Endothelial cell (in vitro differentiated cells): ENCODE data around the gene VRK2. TPM values are rescaled to one million over a fixed set of nuclear protein-coding genes. Genes with fewer than 3 reads are reported as not detected.

Experiments used
- DNase-seq: peaks from one replicate; pipeline ENCODE4 v3.0.0; 2021; ENCODE audit warnings: low spot score
- H3K27ac Mint-ChIP-seq: one replicate; pipeline ENCODE4 v1.8.0; 2021; ENCODE audit warnings: mixed read lengths, inconsistent platforms; ENCODE audit not compliant: unreplicated experiment
- H3K27me3 Mint-ChIP-seq: one replicate; pipeline ENCODE4 v1.8.0; 2021; ENCODE audit warnings: mild to moderate bottlenecking, moderate library complexity, mixed read lengths, inconsistent platforms; ENCODE audit not compliant: unreplicated experiment
- H3K36me3 Mint-ChIP-seq: one replicate; pipeline ENCODE4 v1.8.0; 2021; ENCODE audit warnings: mild to moderate bottlenecking, low read depth, mixed read lengths, inconsistent platforms; ENCODE audit not compliant: unreplicated experiment
- H3K4me1 Mint-ChIP-seq: one replicate; pipeline ENCODE4 v1.8.0; 2021; ENCODE audit warnings: mild to moderate bottlenecking, mixed read lengths, inconsistent platforms; ENCODE audit not compliant: unreplicated experiment
- H3K4me3 Mint-ChIP-seq: one replicate; pipeline ENCODE4 v1.8.0; 2021; ENCODE audit warnings: mild to moderate bottlenecking, mixed read lengths, inconsistent platforms; ENCODE audit not compliant: unreplicated experiment
- H3K9me3 Mint-ChIP-seq: one replicate; pipeline ENCODE4 v1.8.0; 2021; ENCODE audit warnings: mixed read lengths, inconsistent platforms; ENCODE audit not compliant: unreplicated experiment
- total RNA-seq: library from RNA; stranded (reverse); fragmentation: NEBNext Ultra II Directional; extraction: Animal tissue kit (Norgen Biotek cat#: 25700); gene quantifications from one replicate; pipeline ENCODE4 v1.2.1, GENCODE V29; 2021; ENCODE audit not compliant: unreplicated experiment
- TF ChIP-seq, protein P1 (sequence below): fragments of 200-600 bp; sonication (generic); IDR thresholded peaks from one replicate; pipeline ENCODE4 v1.5.0; 2021; ENCODE audit warnings: antibody characterized with exemption; ENCODE audit not compliant: unreplicated experiment

VRK2 gene
- total RNA-seq, 1 donor from 2014 or later: 18.3 TPM

DNA sequence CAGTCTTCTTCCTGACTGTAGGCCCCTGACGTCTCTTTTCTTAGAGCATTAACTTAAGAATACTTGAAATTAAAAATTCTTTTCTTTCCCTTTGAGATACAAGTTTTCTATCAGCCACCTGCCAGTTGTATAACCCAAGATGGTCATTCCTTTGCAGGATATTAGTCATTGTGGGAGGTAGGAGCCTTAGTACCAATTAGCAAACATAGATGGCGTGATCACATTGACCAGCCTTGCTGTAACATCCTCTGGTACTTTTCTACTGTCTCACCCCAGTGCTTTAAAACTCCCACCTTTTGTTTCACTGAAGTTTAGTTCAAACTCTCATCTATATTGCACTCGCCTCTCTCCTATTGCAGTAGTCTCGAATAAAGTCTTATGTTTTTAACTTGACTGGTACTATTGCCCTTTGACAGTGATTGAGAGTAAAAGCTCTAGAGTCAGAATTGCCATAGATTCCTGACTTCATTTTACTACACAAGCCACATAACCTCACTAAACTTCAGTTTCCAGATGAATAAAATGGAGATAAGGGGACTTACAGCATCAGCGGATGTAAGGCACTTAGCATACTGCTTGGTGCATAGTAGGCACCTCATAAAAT is 74.1 kb downstream of the VRK2 start:
- peaks cover 3% of the 10 kb centered on the region for H3K4me1 Mint-ChIP-seq
- TF ChIP-seq, protein P1, sequence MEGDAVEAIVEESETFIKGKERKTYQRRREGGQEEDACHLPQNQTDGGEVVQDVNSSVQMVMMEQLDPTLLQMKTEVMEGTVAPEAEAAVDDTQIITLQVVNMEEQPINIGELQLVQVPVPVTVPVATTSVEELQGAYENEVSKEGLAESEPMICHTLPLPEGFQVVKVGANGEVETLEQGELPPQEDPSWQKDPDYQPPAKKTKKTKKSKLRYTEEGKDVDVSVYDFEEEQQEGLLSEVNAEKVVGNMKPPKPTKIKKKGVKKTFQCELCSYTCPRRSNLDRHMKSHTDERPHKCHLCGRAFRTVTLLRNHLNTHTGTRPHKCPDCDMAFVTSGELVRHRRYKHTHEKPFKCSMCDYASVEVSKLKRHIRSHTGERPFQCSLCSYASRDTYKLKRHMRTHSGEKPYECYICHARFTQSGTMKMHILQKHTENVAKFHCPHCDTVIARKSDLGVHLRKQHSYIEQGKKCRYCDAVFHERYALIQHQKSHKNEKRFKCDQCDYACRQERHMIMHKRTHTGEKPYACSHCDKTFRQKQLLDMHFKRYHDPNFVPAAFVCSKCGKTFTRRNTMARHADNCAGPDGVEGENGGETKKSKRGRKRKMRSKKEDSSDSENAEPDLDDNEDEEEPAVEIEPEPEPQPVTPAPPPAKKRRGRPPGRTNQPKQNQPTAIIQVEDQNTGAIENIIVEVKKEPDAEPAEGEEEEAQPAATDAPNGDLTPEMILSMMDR: no peak
- H3K9me3 Mint-ChIP-seq: no peaks in the 10 kb centered on the region
- H3K36me3 Mint-ChIP-seq: peaks cover 14% of the 10 kb centered on the region
- no peak for DNase-seq
- H3K27me3 Mint-ChIP-seq: peaks cover 3% of the 10 kb centered on the region
- no peak overlapping the region for H3K27ac Mint-ChIP-seq
- H3K4me3 Mint-ChIP-seq: no peak overlapping the region

DNA sequence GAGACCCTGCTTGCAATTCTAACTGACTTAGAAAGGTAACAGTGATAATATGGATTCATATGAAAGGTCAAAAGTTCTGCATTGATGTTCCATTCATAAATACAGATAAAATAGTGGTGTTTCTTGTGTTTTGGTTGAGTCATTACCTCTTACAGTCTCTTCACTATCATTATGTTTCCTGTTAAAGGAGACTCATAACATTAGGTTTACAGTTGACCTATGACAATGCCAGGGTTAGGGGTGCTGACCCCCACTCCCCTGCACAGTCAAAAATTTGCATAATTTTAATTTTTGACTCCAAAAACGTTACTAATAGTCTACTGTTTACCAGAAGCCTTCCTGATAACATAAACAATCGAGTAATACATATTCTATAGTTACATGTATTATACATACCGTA is 75.4 kb downstream of the VRK2 start:
- peaks cover 3% of the 10 kb centered on the region for H3K4me1 Mint-ChIP-seq
- H3K27me3 Mint-ChIP-seq: peaks cover 3% of the 10 kb centered on the region
- TF ChIP-seq, protein P1: no peak
- no peaks in the 10 kb centered on the region for H3K9me3 Mint-ChIP-seq
- peaks cover 11% of the 10 kb centered on the region for H3K36me3 Mint-ChIP-seq
- no peak overlapping the region for H3K4me3 Mint-ChIP-seq
- DNase-seq: no peak
- H3K27ac Mint-ChIP-seq: no peak overlapping the region

DNA sequence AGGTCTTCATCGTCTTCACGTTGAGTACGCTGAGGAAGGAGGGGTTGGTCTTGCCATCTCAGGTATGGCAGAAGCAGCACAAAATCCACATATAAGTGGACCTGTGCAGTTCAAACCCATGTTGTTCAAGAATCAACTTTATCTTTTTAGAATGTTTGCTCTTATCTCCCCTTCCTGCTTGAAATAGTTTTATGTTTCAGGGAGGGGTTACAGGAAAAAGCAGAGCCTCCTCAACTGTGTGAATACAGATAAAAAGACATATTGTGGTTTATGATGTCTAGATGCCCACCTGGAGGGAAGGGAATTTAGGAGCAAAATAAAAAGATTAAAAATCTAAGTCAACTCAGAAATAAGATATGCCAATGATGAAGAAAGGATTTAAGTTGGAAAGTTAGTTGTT is 75.9 kb downstream of the VRK2 start:
- TF ChIP-seq, protein P1: no peak
- no peaks in the 10 kb centered on the region for H3K9me3 Mint-ChIP-seq
- H3K27me3 Mint-ChIP-seq: peaks cover 2% of the 10 kb centered on the region
- peaks cover 6% of the 10 kb centered on the region for H3K36me3 Mint-ChIP-seq
- H3K4me1 Mint-ChIP-seq: peaks cover 3% of the 10 kb centered on the region
- H3K27ac Mint-ChIP-seq: no peak overlapping the region
- no peak for DNase-seq
- H3K4me3 Mint-ChIP-seq: no peak overlapping the region

DNA sequence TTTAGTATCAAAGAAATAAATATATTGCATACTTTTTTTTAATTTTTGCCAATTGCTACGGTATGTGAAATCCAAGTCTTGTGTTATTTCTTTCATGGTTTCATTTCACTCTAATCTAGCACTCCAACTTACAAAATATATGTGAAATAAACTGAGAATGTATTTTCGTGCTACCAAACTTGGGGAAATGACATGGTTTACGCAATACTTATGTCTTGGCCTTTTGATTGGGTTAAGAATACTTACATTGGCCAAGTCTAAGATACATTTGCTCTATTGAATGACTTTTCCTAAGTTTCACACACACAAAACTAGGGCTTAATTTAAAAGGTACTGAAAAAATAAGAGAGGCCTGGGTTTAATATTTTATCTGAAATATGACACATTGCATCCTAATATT is 80.5 kb downstream of the VRK2 start:
- TF ChIP-seq, protein P1: no peak
- H3K27me3 Mint-ChIP-seq: no peaks in the 10 kb centered on the region
- H3K36me3 Mint-ChIP-seq: no peaks in the 10 kb centered on the region
- DNase-seq: no peak
- H3K27ac Mint-ChIP-seq: no peak overlapping the region
- H3K9me3 Mint-ChIP-seq: no peaks in the 10 kb centered on the region
- H3K4me3 Mint-ChIP-seq: no peak overlapping the region
- peaks cover 3% of the 10 kb centered on the region for H3K4me1 Mint-ChIP-seq

DNA sequence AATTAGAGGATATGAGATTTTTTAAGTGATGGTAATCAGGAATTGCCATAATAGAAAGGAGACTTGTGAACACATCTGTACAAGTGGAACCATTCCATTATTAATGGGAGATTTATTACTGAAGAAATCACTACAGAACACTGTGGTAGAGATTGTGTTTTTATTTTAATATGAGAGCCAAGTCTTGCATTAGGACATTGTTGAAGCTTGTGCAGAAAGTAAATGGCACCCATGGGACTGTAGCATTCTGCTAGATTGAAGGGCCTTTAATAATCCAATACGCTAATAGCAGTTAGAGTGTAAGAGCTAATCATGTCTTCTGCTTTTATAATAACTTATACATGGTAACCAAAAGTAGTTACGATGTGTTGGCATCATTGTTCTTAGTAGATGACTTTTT is 83.6 kb downstream of the VRK2 start:
- no peaks in the 10 kb centered on the region for H3K4me1 Mint-ChIP-seq
- H3K36me3 Mint-ChIP-seq: no peaks in the 10 kb centered on the region
- H3K9me3 Mint-ChIP-seq: no peaks in the 10 kb centered on the region
- H3K27me3 Mint-ChIP-seq: no peaks in the 10 kb centered on the region
- no peak for DNase-seq
- TF ChIP-seq, protein P1: no peak
- no peak overlapping the region for H3K4me3 Mint-ChIP-seq
- no peak overlapping the region for H3K27ac Mint-ChIP-seq
